ENCODE measurements around the gene GLRA1. TPM values are rescaled to one million over a fixed set of nuclear protein-coding genes. Genes with fewer than 3 reads are reported as not detected.

Gene GLRA1
- not detected for total RNA-seq

DNA sequence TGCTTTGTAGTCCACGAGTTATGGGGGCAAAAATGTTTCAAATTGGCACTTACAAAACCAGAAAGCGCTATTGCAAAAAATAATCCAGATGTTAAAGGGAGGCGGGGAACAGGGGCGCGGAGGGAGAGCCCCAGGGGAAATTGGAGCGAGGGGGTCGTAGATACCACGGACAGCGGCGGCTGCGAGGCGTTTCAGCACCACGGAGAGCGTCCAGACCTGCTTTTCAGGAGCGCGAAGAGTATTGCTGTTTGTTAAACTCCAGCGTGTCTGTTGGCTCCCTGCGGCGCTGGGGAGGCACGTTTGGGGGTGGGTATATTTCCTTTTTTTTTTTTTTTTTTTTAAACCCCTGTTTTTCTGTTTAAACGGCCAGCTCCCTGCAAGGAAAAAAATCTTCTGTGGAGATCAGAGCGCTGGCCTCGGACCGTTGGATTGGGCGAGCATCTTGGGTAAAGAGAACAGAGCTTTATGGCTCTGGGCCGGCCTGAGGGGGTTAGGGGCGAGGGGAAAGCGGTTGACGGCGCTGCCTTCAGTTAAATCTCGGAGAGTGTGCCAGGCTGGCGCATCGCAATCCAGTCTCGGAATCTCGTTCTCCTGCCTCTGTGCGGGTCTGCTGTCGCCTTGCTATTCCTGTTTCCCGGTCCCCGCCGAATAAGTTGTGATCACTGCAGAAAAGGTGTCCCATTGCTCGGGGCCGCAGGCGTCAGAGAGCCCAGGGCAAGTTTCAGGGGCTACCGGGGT, at the start of gene GLRA1:
Gene GLRA1 (minus strand): TSS at position 288 of the 738 bp plus-strand sequence. CDS start 302 bp downstream, outside the sequence.
- DNase-seq = no peak

DNA sequence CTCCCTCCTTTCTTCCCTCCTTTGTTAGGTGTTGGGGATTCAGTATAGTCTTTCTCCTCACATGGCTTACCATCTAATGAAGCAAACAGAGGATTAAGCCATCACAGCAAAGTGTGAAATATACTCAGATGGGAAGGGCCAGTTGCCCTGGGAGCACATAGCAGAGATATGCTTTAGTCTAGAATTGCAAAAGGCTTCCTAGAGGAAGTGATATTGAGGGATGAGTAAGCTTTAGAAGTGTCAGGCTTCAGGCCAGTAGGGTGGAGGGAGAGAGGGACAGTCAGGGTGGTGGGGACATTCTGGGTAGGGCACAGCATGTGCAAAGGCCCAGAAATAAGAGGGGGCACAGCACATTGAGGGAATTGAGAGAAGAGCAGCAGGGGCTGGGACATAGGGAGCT, 46.2 kb upstream of the GLRA1 start:
- DNase-seq = no peak

DNA sequence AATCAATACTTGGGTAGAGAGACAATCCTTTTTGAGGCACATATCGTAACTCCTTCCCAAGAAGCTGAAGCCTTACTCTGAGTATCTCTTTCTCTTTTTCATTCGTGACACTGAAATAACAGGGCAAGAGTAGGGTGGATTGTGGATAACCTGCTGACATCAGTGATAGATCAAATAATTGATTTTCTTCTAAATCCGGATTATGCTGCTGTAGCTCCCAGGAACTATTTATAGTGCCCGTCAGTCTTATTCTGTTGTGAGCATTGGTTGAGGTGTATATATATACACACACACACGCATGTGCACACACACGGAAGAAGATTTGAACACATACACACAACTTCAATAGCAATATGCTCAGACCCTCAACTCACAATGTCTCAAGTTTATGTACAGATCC, 43.2 kb upstream of the GLRA1 start:
- DNase-seq = no peak

DNA sequence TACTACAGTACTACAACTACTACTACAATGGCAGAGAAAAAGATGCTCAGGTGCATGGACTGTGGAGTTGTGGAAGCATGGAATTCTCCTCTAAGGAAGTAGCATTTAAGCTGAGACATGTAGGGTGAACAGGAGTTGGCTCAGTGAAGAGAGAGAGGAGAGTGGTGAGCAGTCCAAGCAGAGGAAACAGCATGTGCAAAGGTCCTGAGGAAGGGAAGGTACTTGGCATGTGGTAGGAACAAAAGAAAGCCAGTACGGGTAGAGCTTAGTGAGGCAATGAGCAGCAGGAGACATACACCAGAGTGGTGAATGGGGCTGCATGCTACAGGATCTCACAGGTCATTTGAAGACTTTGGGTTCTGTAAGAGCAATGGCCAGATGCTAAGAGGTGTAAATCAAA, 41.4 kb upstream of the GLRA1 start:
- no peak for DNase-seq

DNA sequence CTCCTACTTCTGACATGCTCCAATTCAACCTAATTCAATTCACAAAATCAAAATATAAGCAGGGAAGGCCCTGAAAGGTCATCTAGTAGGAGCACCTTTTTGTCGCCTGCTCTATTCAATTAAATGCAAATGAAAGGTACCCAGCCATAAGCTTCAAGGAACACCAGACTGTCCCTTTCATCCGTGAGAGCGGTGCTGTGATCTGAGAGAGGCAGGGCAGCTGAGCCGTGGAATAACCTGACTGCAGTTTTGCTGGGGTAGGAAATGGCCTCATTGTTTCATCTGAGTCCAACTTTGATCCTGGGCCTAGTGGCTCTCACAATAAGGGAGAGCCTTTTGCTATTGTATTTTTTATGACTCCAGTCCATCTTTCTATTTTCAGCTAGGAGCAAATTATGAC, 39.8 kb upstream of the GLRA1 start:
- no peak for DNase-seq

DNA sequence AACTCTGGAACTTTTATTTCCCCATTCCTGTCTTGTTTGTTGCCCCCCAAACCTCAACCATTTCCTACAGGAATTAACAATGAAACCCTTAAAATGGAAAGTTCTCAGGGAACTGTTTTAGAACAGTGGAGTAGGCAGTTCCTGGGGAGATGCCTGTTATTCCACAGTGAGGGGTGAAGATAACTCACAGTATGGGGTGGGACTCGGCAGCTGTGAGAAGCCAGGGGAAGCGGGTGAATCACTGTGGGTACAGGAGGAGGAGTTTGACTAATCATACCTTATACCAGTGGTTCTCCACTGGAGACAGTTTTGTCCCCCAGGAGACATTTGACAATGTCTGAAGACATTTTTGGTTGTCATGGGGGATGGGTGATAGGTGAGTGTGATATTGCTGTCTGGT, 36.9 kb upstream of the GLRA1 start:
- DNase-seq = no peak

DNA sequence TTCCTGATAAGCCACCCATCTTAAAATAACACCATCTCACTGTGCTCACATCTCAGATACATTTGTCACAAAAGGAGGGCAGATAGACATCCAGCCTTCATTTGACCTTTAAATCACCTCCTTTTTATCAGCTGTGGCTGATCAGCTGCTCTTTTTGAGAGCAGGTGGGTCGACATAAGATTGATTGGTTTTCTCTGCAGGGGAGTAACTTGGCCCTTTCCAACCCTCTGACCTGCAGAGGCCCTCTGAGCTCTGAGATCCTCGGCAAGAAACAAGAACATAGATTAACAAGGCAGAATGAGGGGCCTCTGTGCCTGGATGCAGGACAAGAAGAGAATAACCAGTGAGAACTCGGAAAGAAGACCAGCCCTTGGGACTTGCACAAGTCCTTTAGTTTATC, 33.5 kb upstream of the GLRA1 start:
- no peak for DNase-seq

DNA sequence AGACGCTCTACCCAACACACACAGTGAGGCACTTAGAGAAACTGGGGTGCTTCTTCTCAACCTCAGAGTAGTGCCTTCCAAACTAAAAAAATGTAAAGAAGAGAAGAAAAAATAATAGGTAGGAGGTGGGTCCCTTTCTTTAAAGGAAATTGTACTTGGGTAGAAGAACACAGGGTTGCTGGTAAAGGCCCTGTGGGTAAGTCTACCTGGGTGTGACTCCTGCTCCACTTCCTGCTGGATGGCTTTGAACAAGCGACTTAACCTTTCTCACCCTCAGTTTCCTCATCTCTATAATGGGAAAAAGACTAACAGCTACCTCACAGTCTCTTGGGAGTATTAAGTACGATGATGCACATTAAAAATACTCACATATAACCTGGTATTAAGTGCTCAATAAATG, 32.1 kb upstream of the GLRA1 start:
- no peak for DNase-seq

DNA sequence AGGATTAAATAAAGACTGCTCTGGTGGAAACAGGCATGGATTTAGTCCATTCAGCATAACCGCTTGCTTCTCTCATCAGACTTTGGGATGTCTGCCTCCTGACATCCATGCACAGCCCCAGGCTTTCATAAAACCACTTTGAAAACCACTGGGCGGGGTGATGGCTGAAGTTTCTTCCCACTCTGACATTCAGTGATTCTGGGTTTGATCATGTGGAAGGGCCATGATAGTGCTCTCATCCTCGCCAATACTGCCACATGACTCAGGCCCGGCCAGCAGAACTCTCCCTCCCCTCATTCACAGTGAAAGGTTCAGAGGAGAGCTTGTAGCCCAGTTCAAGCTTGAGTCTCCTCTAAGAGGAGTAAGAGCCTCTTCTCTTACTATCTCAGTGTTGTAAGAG, 29.6 kb upstream of the GLRA1 start:
- DNase-seq = no peak

DNA sequence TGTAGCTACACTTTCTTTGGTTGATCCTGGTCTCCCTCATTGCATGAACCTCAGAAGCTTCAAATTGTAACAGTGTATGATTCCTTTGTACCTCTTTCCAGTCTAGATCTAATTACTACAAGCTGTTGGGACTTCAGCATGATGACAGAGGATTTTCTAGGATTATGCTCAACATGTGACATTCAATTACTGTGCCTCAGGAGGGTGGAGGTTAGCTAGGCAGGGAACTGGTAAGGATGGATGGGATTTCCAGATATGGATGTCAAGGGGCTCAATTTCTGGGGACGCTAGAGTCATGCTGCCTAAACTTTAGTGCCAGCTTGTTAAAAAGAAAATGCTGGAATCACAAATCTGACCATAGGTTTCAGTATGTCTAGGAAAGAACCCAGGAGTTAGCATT, 29.2 kb upstream of the GLRA1 start:
- DNase-seq = no peak

DNA sequence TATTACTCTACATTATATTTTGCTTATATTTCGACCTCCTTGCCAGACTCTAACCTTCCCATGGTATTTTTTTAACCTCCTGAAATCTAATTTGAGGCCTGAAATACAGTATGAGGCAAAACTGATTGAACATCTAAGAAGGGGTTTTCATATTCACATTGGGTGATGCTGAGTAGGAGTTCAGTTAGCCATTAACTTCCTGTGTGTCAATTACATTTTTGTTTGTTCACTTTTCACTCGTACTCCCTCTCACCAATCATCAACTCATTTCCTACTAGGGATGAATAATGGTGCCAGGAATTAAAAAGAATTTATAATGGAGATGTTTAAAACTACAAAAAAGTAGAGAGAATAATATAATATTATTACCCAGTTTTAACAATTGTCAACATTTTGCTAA, 27.6 kb upstream of the GLRA1 start:
- DNase-seq = no peak

DNA sequence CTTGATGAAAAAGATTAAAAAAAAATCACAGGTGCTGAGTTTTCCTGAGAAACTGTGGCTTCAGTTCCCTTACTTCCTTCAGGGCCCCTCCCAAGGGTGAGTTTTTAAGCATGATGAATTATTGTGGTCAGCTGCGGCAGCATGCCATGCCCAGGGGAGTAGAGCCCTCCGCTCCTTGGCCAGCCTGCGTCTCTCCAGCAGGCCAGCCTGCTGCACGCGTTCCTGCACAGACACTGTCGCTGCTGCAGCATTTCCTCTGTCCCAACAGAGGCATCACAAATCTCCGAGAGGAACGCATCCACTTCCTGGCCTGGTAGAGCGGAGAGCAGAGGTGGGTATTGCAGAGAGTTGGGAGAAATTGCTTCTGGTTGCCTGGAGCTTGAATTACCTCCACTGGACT, 26.1 kb upstream of the GLRA1 start:
- no peak for DNase-seq

DNA sequence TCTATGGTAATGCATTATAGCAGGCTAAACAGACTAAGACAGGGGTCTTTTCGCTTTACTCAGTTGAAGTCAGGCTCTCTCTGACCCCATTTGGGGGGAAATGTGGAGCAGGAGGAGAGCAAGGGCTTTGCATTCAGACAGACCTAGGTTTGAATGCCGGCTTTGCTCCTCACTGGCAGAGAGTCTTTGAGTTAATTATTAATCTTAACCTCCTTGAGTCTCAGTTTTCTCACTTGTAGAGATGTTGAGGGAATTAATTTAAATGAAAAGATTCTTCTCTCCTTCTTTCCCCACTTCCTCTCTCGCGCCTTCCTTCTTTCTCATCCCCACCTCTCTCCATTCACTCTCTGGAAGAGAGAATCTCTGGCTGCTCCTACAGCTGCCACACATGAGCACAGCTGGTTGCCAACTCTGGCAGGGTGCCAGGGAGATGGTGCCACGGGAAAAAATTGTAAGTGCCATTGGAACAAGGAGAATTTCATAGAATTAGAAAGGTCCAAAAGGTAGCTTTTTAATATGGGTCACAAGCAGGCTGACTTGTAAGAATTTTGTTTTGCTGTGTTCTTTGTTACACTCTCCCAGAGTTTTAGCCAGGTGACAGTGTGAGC, 25.2 kb upstream of the GLRA1 start:
- DNase-seq = no peak

DNA sequence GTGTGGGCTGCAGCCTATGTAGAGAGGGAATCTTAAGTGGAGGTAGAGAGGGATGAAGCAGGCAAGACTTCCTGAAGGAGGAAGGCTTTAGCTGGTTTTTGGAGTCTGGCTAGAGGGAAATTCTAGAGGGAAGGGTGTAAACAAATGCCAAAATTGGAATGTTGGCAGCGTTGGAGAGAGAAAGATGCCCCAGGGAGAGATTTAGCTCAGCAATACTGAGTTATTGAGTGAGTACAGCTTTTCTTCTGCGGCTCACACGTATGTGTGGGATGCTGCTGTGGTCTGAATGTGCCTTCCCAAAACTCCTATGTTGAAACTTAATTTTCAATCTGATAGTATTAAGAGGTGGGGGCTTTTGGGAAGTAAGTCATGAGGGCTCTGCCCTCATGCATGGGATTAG, 24.5 kb upstream of the GLRA1 start:
- no peak for DNase-seq

DNA sequence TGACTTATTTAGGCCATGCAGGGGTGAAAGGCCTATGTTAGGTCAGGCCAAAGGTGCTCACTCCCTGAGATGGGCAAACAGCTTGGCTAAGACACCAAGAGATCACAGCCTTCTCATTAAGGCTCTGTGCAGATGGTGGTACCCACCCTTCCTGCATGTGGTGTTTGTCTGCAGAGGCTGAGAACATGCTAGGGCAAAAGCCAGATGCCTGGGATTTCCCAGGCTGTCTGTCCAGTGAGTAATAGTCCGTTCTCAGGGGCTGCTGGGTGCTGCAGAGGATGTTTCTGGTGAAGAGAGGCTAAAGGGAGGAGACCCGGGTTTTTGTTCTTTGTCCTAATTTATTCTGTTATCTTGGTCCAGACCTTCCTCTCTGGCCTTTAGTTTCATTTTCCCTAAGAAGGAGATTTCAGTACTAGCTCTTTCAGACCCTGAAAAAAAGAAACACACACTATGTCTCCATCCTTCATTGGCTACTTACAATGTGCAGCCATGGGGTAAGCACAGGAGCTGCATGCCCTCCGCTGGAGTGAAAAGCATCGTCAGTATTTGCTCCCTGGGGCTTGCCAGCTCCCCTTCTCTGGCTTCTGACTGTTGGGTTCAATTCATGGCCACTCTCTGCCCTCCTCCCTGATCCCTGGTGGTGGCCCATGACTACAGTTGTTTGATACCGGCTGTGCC, 23.4 kb upstream of the GLRA1 start:
- no peak for DNase-seq

DNA sequence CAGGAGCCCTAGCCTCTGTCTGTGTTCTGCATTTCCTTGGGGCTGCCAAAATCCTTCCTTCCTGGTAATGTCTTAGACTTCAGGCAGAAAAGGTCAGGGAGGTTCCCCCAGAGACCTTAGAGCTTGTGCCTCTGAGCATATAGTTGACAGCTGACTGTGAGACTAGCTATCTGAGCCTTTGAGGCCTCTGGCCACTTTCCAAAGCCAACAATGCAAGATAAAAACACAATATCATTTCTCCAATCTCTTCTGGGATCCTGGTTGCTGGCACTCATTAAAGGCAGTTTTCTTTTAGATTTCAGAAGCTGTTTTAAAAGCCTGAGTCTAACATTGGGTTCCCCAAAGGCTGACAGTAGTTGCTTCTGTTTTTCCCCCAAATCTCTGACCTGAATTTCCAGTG, 13.2 kb upstream of the GLRA1 start:
- DNase-seq = no peak

DNA sequence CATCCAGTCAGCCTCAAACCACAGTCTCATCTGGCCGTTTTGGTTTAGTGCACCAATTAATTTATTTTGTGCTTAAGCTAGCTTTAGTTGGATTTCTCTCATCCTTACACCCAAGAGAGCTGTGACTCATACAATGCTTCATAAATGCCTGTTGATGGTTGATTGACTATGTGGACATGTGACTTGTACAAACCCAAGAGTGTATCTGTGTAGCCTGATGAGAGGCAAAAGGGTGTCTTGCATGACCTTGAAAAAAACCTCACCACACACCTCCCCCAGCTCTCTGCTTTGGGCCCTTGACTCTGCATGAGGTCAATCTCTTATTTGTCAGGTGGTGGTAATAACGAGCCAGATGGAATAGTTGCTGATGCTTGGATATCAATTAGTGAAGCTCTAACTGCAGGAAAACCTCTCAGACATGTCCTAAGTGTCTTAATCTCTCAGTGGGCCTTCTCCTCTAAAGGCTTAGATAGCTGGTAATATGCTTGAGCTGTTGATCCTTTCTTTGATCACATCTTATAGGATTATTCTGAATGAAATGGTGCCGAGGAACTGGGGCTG, 10.6 kb upstream of the GLRA1 start:
- no peak for DNase-seq

DNA sequence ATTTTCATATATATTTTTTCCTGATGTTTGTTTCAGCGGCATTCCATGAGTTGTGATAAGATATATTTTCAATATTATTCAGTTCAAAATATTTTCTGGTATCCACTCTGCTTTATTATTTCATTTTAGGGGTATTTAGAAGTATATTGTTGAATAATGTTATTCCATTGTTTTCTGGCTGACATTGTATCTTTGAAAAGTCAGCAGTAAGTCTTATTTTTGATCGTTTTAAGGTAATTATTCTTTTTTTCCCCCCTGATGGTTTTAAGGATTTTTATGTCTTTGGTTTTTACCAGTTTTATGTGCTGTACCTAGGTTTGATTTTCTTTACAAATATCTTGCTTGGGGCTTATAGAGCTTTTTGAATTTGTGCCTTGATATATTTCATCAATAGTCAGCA, 6.6 kb upstream of the GLRA1 start:
- no peak for DNase-seq

DNA sequence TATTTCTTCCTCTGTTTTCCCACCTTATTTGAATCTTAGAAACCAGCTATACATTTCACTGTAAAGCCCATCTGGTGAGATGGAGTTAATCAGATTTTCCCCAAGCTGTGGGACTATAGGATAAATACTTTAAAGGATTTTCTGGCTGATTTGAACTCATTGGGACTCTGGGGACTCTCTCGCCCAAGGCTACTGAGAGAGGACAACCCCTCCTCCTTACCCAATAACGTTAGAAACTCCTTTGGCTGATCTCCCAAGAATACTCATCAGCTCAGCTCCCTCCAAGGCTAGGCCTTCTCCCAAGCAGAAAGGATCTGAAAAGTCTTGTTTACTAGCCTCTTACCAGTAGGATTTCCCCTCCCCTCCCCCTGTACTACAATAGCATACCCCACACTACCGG, 1.5 kb upstream of the GLRA1 start:
- no peak for DNase-seq

DNA sequence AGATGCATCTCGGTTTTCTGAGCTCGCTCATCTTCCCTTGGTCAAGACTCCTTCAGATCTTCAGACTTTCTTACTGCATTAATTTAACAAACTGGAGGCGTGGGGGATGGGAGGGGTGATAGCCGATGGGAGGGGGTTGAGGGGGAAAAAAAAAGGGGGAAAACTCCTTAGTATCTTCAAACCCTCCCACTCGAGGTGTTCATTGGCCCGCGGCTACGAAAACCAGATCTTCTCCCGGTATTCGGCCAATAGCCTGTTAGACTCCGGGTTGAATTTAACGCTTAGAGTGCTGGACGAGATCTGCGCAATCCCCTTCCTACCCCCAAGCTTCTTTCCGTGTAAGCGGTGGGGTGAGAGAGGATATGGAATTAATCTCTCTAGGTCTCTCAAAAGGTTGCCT, 689 bp upstream of the GLRA1 start:
- DNase-seq = no peak

DNA sequence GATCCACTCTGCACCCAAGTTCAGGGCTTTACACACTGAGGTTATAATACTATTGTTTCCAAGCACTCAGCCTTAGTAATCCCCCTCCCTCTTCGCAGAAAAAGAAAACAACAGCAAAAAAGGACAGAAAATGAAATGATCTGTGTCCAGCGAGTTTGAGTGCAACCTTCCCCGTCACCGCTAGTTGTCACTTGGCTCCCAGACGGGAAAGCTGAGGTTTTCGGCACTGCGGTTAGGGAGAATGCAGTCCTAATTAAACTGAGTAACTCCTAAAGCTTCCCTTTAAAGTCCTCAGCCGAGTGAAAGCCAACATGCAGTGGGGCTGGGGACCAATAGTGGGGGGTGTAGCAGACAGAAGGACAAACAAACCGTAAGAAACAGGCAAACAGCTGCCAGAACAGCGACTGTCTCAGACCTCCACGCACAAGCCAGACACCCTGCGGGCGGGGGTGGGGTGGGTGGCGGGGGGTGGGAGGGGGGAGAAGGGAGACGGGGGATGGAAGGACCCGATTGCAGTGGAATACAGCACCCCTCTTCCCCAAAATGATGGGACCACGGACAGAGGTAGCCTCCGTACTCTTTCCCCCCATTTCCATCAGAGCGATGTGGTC, 680 bp downstream of the GLRA1 start:
- no peak for DNase-seq

DNA sequence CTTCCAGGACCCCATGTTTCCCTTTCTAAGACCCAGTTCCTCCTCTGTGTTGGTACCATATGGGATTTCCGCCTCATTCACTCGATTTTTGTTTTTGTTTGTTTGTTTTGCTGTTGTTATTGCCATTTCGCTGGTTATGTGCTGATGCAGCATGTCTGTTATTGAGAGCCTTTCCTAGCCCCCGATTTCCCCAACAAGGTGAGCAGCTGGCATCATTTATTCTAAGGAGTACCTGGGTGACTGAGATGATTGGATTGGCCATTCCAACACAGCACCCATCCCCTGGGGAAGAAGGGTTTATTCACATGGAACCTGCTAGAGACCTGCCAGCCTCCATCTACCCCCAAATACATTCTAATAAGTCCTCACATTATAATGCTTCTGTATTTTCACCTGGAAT, 2.7 kb downstream of the GLRA1 start:
- DNase-seq = no peak

DNA sequence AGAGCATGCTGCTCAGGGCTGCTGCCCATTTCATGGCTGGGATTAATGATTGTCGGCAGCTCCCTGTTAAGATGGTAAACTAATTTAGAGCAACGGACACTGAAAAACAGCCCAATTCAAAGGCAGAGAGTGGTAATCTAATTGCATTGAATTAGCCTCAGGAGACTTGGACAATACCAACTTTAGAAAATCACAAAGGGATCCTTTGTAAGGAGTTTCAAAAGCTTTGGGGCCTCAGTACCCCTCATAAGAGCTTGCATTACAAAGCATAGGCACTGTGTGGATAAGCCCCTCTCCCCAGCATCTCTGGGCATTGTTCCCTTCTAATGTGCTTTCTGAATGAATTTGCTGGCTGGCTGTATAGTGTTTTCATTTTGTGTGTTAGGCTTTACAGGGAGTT, 6.7 kb downstream of the GLRA1 start:
- no peak for DNase-seq
